Measurements from ENCODE around the gene STK39.

STK39 gene

GRCh38 chr2:168155680-168156079 lies 91.7 kb downstream of the STK39 start:
- DNase-seq = no peak

- DNase-seq = no peak
These were observed 92.3 kb downstream of the STK39 start for GRCh38 chr2:168155046-168155445.

GRCh38 chr2:168152902-168153530 lies 94.4 kb downstream of the STK39 start:
- DNase-seq = no peak

- no peak for DNase-seq
These were observed 97.4 kb downstream of the STK39 start for GRCh38 chr2:168149986-168150385.

- no peak for DNase-seq
These were observed 98.0 kb downstream of the STK39 start for GRCh38 chr2:168149150-168149974.

- DNase-seq = no peak
These were observed 99.3 kb downstream of the STK39 start for GRCh38 chr2:168147830-168148794.

GRCh38 chr2:168146892-168147810 lies 100.2 kb downstream of the STK39 start:
- no peak for DNase-seq

- no peak for DNase-seq
These were observed 101.7 kb downstream of the STK39 start for GRCh38 chr2:168145426-168146310.

GRCh38 chr2:168145011-168145410 lies 102.4 kb downstream of the STK39 start:
- no peak for DNase-seq

- DNase-seq = no peak
These were observed 103.6 kb downstream of the STK39 start for GRCh38 chr2:168143813-168144212.

GRCh38 chr2:168140892-168141291 lies 106.5 kb downstream of the STK39 start:
- DNase-seq = no peak

GRCh38 chr2:168139852-168140251 lies 107.5 kb downstream of the STK39 start:
- DNase-seq = no peak

- no peak for DNase-seq
These were observed 108.5 kb downstream of the STK39 start for GRCh38 chr2:168138901-168139300.

GRCh38 chr2:168138374-168138773 lies 109.0 kb downstream of the STK39 start:
- DNase-seq = no peak

GRCh38 chr2:168137510-168138180 lies 109.8 kb downstream of the STK39 start:
- DNase-seq = no peak

- no peak for DNase-seq
These were observed 110.9 kb downstream of the STK39 start for GRCh38 chr2:168136392-168136977.

- no peak for DNase-seq
These were observed 111.8 kb downstream of the STK39 start for GRCh38 chr2:168135630-168136029.

- DNase-seq = no peak
These were observed 112.3 kb downstream of the STK39 start for GRCh38 chr2:168135121-168135520.

- no peak for DNase-seq
These were observed 112.9 kb downstream of the STK39 start for GRCh38 chr2:168134485-168134884.

GRCh38 chr2:168132389-168132788 lies 115.0 kb downstream of the STK39 start:
- no peak for DNase-seq

All from NCI-H226 (cell line).